MM.1S (cell line): ENCODE measurements around the gene EIF2AK3.

Experiments used
- DNase-seq: peaks from one replicate; pipeline ENCODE4 v3.0.0-alpha.2; 2015
- H2AFZ ChIP-seq: fragments of 300-600 bp; sonication (generic); 2 replicates; pipeline ENCODE4 v1.6.0; 2016; ENCODE audit warnings: antibody characterized with exemption, low read length
- H3F3A ChIP-seq: fragments of 300-600 bp; sonication (generic); 2 replicates; pipeline ENCODE4 v1.6.1; 2016; ENCODE audit warnings: mild to moderate bottlenecking, antibody characterized with exemption, low read length, moderate library complexity, mixed read lengths; ENCODE audit not compliant: insufficient read depth
- H3K27ac ChIP-seq: fragments of 300-600 bp; sonication (generic); 2 replicates; pipeline ENCODE4 v1.5.1; 2016; ENCODE audit warnings: mild to moderate bottlenecking, low read length
- H3K27me3 ChIP-seq: fragments of 300-600 bp; sonication (generic); replicated peaks from 2 replicates; pipeline ENCODE4 v1.6.0; 2016; ENCODE audit warnings: low read length; ENCODE audit not compliant: insufficient read depth
- H3K36me3 ChIP-seq: fragments of 300-600 bp; sonication (generic); replicated peaks from 2 replicates; pipeline ENCODE4 v1.6.1; 2016; ENCODE audit warnings: mild to moderate bottlenecking, low read length, mixed read lengths; ENCODE audit not compliant: insufficient read depth
- H3K4me1 ChIP-seq: fragments of 300-600 bp; sonication (generic); 2 replicates; pipeline ENCODE4 v1.6.1; 2016; ENCODE audit warnings: low read length, mixed read lengths
- H3K4me2 ChIP-seq: fragments of 300-600 bp; sonication (generic); 2 replicates; pipeline ENCODE4 v1.6.0; 2016; ENCODE audit warnings: low read depth, low read length
- H3K4me3 ChIP-seq: fragments of 300-600 bp; sonication (generic); 2 replicates; pipeline ENCODE4 v1.5.1; 2016; ENCODE audit warnings: low read length, mixed read lengths
- H3K79me2 ChIP-seq: fragments of 300-600 bp; sonication (generic); 2 replicates; pipeline ENCODE4 v1.6.1; 2016; ENCODE audit warnings: mixed run types, low read length, mixed read lengths
- H3K9ac ChIP-seq: fragments of 300-600 bp; sonication (generic); 2 replicates; pipeline ENCODE4 v1.6.1; 2016; ENCODE audit warnings: low read length, mixed read lengths
- H3K9me2 ChIP-seq: fragments of 300-600 bp; sonication (generic); replicated peaks from 2 replicates; pipeline ENCODE4 v1.6.1; 2016; ENCODE audit warnings: mild to moderate bottlenecking, low read length, mixed read lengths; ENCODE audit not compliant: insufficient read depth
- H3K9me3 ChIP-seq: fragments of 300-600 bp; sonication (generic); replicated peaks from 2 replicates; pipeline ENCODE4 v1.6.1; 2016; ENCODE audit warnings: mild to moderate bottlenecking, low read length, mixed read lengths; ENCODE audit not compliant: insufficient read depth
- H4K20me1 ChIP-seq: fragments of 300-600 bp; sonication (generic); 2 replicates; pipeline ENCODE4 v1.6.1; 2016; ENCODE audit warnings: mild to moderate bottlenecking, low read length, moderate library complexity, mixed read lengths; ENCODE audit not compliant: insufficient read depth
- EZH2 ChIP-seq: fragments of 300-600 bp; sonication (generic); optimal IDR thresholded peaks from 2 replicates; pipeline ENCODE3; 2017; ENCODE audit warnings: low read depth, mild to moderate bottlenecking, antibody characterized with exemption, low read length, mixed read lengths
- EZH2phosphoT487 ChIP-seq: fragments of 300-600 bp; sonication (generic); IDR thresholded peaks from 2 replicates; pipeline ENCODE4 v1.6.1; 2018; ENCODE audit warnings: antibody characterized with exemption, low read length
- TF ChIP-seq, protein P1 (sequence below): fragments of 300-600 bp; sonication (generic); IDR thresholded peaks from 2 replicates; pipeline ENCODE4 v1.5.1; 2016; ENCODE audit warnings: antibody characterized with exemption, low read length, mixed read lengths

Gene EIF2AK3

GRCh38 chr2:88580088-88580487 is 47.2 kb downstream of the EIF2AK3 start:
- Histone ChIP-seq H3F3A (peaks cover 2% of the 10 kb centered on the region; the same call in 1 of the 2 replicates), H2AFZ (no peak overlapping the region), H3K27me3 (no peaks in the 10 kb centered on the region), H3K79me2 (peaks cover 33% of the 10 kb centered on the region), H3K4me2 (no peak overlapping the region), H3K9me3 (no peaks in the 10 kb centered on the region), H4K20me1 (no peaks in the 10 kb centered on the region), H3K4me1 (no peaks in the 10 kb centered on the region), H3K9ac (no peak overlapping the region), H3K4me3 (no peak overlapping the region), H3K9me2 (no peaks in the 10 kb centered on the region), H3K27ac (no peak overlapping the region), H3K36me3 (peaks cover 16% of the 10 kb centered on the region)
- no peak for TF ChIP-seq EZH2
- no peak for TF ChIP-seq EZH2phosphoT487
- no peak for DNase-seq

DNA sequence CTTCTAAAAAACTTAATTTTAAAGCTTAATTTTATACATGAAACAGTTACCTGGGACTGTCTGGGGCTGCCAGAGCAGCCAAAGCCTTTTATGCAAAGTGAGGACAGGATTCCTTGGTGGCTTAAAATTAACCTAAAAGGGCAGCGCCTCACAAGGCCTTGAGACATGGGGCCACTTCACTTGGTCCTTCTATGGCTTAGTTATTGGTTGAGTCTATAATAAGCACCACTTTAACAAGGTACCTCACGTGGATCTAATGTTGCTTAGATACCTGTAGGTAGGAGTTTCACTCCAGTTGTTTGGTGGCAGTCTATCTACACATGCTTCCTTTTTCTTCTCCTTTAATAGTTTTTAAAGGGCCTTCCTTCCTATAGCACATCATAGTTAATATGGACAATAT is 51.6 kb downstream of the EIF2AK3 start:
- H3K36me3 ChIP-seq: peaks cover 33% of the 10 kb centered on the region
- no peak overlapping the region for H3K27ac ChIP-seq
- H3K9me2 ChIP-seq: no peaks in the 10 kb centered on the region
- H3K4me3 ChIP-seq: no peak overlapping the region
- no peak overlapping the region for H2AFZ ChIP-seq
- no peak overlapping the region for H3K4me2 ChIP-seq
- TF ChIP-seq EZH2: no peak
- no peak overlapping the region for H3K9ac ChIP-seq
- no peaks in the 10 kb centered on the region for H3K4me1 ChIP-seq
- H4K20me1 ChIP-seq: peaks cover 3% of the 10 kb centered on the region; the same call in 1 of the 2 replicates
- DNase-seq: no peak
- no peaks in the 10 kb centered on the region for H3K27me3 ChIP-seq
- peaks cover 2% of the 10 kb centered on the region; the same call in 1 of the 2 replicates for H3F3A ChIP-seq
- peaks cover 56% of the 10 kb centered on the region for H3K79me2 ChIP-seq
- no peaks in the 10 kb centered on the region for H3K9me3 ChIP-seq

DNA sequence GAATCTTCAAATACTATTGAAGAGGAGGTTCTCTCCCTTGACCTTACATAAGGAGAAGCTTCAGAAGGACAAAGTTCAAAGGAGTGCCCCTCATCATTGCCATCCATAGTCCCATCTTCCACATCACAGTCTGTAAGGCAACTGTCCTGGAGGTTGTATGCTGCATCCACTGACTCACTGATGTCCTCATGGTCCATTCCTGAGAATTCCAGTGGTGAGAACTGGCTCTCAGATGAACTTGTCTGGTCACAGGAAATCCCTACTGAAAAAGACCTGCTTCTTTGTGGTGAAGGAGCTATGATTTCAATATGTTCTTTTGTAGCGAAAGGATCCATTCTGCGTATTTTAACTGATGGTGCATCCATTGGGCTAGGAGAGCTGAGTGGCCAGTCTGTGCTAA is 52.2 kb downstream of the EIF2AK3 start:
- Histone ChIP-seq H3K79me2 (peaks cover 58% of the 10 kb centered on the region), H4K20me1 (peaks cover 3% of the 10 kb centered on the region; the same call in 1 of the 2 replicates), H2AFZ (no peak overlapping the region), H3K27me3 (no peaks in the 10 kb centered on the region), H3K9ac (no peak overlapping the region), H3K4me3 (no peak overlapping the region), H3K9me2 (no peaks in the 10 kb centered on the region), H3F3A (peaks cover 2% of the 10 kb centered on the region; the same call in 1 of the 2 replicates), H3K4me1 (no peaks in the 10 kb centered on the region), H3K9me3 (no peaks in the 10 kb centered on the region), H3K4me2 (no peak overlapping the region), H3K36me3 (peaks cover 35% of the 10 kb centered on the region), H3K27ac (no peak overlapping the region)
- DNase-seq: no peak
- TF ChIP-seq, protein P1, sequence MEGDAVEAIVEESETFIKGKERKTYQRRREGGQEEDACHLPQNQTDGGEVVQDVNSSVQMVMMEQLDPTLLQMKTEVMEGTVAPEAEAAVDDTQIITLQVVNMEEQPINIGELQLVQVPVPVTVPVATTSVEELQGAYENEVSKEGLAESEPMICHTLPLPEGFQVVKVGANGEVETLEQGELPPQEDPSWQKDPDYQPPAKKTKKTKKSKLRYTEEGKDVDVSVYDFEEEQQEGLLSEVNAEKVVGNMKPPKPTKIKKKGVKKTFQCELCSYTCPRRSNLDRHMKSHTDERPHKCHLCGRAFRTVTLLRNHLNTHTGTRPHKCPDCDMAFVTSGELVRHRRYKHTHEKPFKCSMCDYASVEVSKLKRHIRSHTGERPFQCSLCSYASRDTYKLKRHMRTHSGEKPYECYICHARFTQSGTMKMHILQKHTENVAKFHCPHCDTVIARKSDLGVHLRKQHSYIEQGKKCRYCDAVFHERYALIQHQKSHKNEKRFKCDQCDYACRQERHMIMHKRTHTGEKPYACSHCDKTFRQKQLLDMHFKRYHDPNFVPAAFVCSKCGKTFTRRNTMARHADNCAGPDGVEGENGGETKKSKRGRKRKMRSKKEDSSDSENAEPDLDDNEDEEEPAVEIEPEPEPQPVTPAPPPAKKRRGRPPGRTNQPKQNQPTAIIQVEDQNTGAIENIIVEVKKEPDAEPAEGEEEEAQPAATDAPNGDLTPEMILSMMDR: no peak
- TF ChIP-seq EZH2 (no peak), EZH2phosphoT487 (no peak)

- Histone ChIP-seq H3K27ac (no peak overlapping the region), H3K9me2 (no peaks in the 10 kb centered on the region), H3K36me3 (peaks cover 39% of the 10 kb centered on the region), H3K4me1 (no peaks in the 10 kb centered on the region), H3K79me2 (peaks cover 61% of the 10 kb centered on the region), H3F3A (peaks cover 2% of the 10 kb centered on the region; the same call in 1 of the 2 replicates), H3K9me3 (no peaks in the 10 kb centered on the region), H3K27me3 (no peaks in the 10 kb centered on the region), H2AFZ (no peak overlapping the region), H3K4me2 (no peak overlapping the region), H3K4me3 (no peak overlapping the region), H3K9ac (no peak overlapping the region), H4K20me1 (peaks cover 3% of the 10 kb centered on the region; the same call in 1 of the 2 replicates)
- DNase-seq: no peak
- no peak for TF ChIP-seq EZH2
- TF ChIP-seq EZH2phosphoT487: no peak
- TF ChIP-seq, protein P1: no peak
These were observed 52.8 kb downstream of the EIF2AK3 start for GRCh38 chr2:88574445-88574844.
